ENCODE measurements around the gene CHCHD6. TPM values are rescaled to one million over a fixed set of nuclear protein-coding genes. Genes with fewer than 3 reads are reported as not detected.

CHCHD6 gene
- total RNA-seq, 1 experiment from 2014 or later, result 36.3 TPM

DNA sequence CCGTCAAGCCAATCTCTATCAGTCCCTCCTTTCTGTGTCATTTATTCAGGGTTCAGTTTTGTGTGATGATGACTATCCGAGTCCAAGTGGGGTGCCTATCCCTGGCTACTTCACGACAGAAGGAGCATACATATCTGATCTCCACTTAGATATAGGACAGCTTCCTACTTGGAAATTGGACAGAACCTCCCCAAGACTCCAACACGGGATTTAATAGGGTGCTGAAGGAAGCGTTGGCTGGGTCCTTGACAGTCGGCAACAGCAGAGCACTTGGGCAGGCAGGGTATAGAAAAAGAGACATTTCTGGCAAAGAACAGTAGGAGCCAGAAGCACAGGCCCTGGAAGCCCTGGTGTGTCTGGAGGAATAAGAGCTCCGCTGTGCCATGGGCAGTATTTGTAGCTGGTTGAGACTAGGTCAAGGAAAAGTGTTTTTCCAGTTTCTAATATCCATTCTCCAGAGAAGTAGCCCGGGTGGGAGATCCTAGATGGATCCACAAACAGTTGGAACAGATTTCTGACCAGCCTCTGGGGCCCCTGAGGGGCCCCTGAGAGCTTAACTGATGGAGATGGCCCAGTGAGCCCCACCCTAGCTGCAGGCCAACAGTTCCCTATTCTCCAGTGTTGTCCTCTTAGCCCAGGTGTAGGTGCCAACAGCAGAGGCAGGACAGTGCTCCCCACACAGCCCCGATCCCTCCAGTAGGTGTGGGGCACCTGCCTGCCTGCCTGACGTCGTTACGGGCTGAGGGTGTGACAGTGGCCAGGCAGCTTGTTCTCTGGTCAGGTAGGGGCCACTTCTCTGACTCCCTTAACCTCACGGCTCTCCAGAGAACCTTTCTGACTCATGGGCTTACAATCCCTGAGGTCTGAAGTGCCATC lies 130.8 kb downstream of the CHCHD6 start:
- Histone ChIP-seq H2AFZ (ENCODE audit: low read depth, low read length, poor library complexity, severe bottlenecking) (no peak overlapping the region), H3K4me3 (replicated peaks in 1 of 2; ENCODE audit: low read depth in 1 of 2, low read length in 2 of 2) (no peak overlapping the region), H3K9me2 (ENCODE audit: insufficient read depth) (no peaks in the 10 kb centered on the region), H3K27me3 (ENCODE audit: insufficient read depth, low read length) (no peaks in the 10 kb centered on the region), H3K36me3 (ENCODE audit: control insufficient read depth in 1 of 2, insufficient read depth in 2 of 2, low read length in 2 of 2) (no peaks in the 10 kb centered on the region), H3K4me1 (ENCODE audit: control insufficient read depth in 1 of 2, insufficient read depth in 2 of 2, low read length in 2 of 2) (peaks cover 0 to 16% of the 10 kb centered on the region in 2 experiments; a peak in 2 of 4 replicates), H4K20me1 (ENCODE audit: insufficient read depth) (no peaks in the 10 kb centered on the region), H3K27ac (ENCODE audit: low read depth, low read length) (no peak overlapping the region), H3K9me3 (ENCODE audit: control insufficient read depth in 1 of 2, insufficient read depth in 1 of 2, low read depth in 1 of 2, low read length in 2 of 2) (no peaks in the 10 kb centered on the region), H3K4me2 (ENCODE audit: low read length) (peak overlapping the region; percentile 28), H3K79me2 (ENCODE audit: insufficient read depth, low read length) (no peaks in the 10 kb centered on the region), H3K9ac (ENCODE audit: low read length) (no peak overlapping the region)
- CTCF ChIA-PET, result no interaction called here
- RAD21 ChIA-PET (ENCODE audit: low non-redundant PET in 1 of 2, low total read pairs in 2 of 2, uncharacterized antibody in 2 of 2, unreplicated experiment in 2 of 2), result no interaction called here
- no peak for TF ChIP-seq YY1 (IDR thresholded peaks at IDR 0.05; ENCODE audit: extremely low read depth, insufficient replicate concordance, low read depth, low read length)
- no peak for TF ChIP-seq CEBPB (IDR thresholded peaks at IDR 0.05; ENCODE audit: low read depth)
- TF ChIP-seq EGR1 (IDR thresholded peaks at IDR 0.05; ENCODE audit: low read depth), result no peak
- TF ChIP-seq ELF1 (IDR thresholded peaks at IDR 0.05; ENCODE audit: borderline replicate concordance, low read depth), result no peak
- no peak for TF ChIP-seq CTCF (IDR thresholded peaks at IDR 0.05 in 2 of 3, conservative IDR thresholded peaks at IDR 0.05 in 1 of 3; ENCODE audit: borderline replicate concordance in 1 of 3, insufficient read depth in 1 of 3, low read depth in 2 of 3, low read length in 2 of 3)
- no peak for TF ChIP-seq ZNF274 (IDR thresholded peaks at IDR 0.05; ENCODE audit: low read depth, low read length)
- TF ChIP-seq TCF7L2 (IDR thresholded peaks at IDR 0.05; ENCODE audit: borderline replicate concordance, extremely low read depth, insufficient read depth, insufficient read length), result no peak
- TF ChIP-seq JUND (IDR thresholded peaks at IDR 0.05), result no peak
- no peak for TF ChIP-seq SP1 (IDR thresholded peaks at IDR 0.05; ENCODE audit: low read depth)
- no peak for TF ChIP-seq ZBTB33 (IDR thresholded peaks at IDR 0.05; ENCODE audit: extremely low read depth, insufficient replicate concordance, low read length)
- no peak for TF ChIP-seq POLR2A (IDR thresholded peaks at IDR 0.05; ENCODE audit: borderline replicate concordance, extremely low read depth, insufficient read depth, insufficient read length)
- no peak for TF ChIP-seq MAX (IDR thresholded peaks at IDR 0.05)
- no peak for TF ChIP-seq CBX3 (IDR thresholded peaks at IDR 0.05; ENCODE audit: low read depth)
- TF ChIP-seq ZFX (IDR thresholded peaks at IDR 0.05), result no peak
- no TSS peak for BruUV-seq (replicated peaks)
- POLR2A ChIA-PET, result no interaction called here
- DNase-seq (ENCODE audit: low read depth, low spot score) (no peak), ATAC-seq (peak; percentile 69)
- intact Hi-C loops (cut with micrococcal nuclease), result no loop called here

Data from HCT116 (cell line).